Cardiac muscle cell (in vitro differentiated cells and primary cell): Measurements from ENCODE around the gene CDH23. TPM values are rescaled to one million over a fixed set of nuclear protein-coding genes. Genes with fewer than 3 reads are reported as not detected.

ENCODE experiments used
- DNase-seq, 2 donors: peaks; one replicate each; pipeline versions ENCODE4 v3.0.0 to v3.0.0-alpha.2; 2010 to 2017; ENCODE audit warnings: low read depth in 1 of 2, low spot score in 1 of 2
- H3K27ac ChIP-seq: fragments of 200-600 bp; sonication (generic); 2 replicates; pipeline ENCODE4 v1.5.1; 2016
- H3K27me3 ChIP-seq: fragments of 200-600 bp; sonication (generic); 2 replicates; pipeline ENCODE4 v1.6.0; 2016; ENCODE audit warnings: control low read depth
- H3K36me3 ChIP-seq: fragments of 200-600 bp; sonication (generic); 2 replicates; pipeline ENCODE4 v1.5.1; 2016; ENCODE audit warnings: control low read depth
- H3K4me1 ChIP-seq: fragments of 200-600 bp; sonication (generic); 2 replicates; pipeline ENCODE4 v1.8.1; 2017; ENCODE audit warnings: low read depth, mild to moderate bottlenecking, mixed run types
- H3K4me3 ChIP-seq: fragments of 200-600 bp; sonication (generic); 2 replicates; pipeline ENCODE4 v1.5.1; 2016; ENCODE audit warnings: mild to moderate bottlenecking
- H3K9me3 ChIP-seq: fragments of 200-600 bp; sonication (generic); 2 replicates; pipeline ENCODE4 v1.5.1; 2017; ENCODE audit warnings: low read depth, mild to moderate bottlenecking, control low read depth
- polyA plus RNA-seq: library from polyadenylated mRNA; unstranded; fragments of >200 nt; fragmentation: Nextera tagmentation; extraction: Ambion mirVana; gene quantifications from 2 replicates; pipeline ENCODE4 v1.2.1, GENCODE V29; 2016
- total RNA-seq: library from RNA; depleted of rRNA; stranded (reverse); fragments of >200 nt; gene quantifications from 2 replicates; pipeline ENCODE4 v1.2.3, GENCODE V29; 2016
- TF ChIP-seq, protein P1 (sequence below): IDR thresholded peaks from 2 replicates; pipeline ENCODE4 v1.5.1; 2012; ENCODE audit warnings: low read depth, mild to moderate bottlenecking, low read length

CDH23 gene
- total and polyA plus RNA-seq, 2 experiments from 2014 or later = 0.05 to 0.51 TPM

DNA sequence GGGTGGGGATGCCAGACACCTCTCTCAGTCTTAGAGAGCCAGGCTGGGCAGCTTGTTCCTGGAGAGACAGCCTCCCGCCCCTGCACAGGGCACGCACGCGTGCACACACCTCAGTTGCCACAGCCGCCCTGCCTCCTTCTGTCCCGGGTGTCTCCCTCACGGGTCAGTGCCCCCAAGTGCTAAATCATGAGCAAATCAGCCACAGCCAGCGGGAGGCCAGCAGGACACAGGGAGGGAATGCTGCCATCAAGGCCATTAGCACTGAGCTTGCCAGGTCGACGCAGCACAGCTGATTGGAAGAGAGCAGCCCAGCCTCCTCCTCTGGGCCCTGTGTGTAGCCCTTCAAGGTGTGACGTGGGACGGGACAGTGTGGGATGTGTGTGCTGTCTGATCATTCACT is 130.4 kb downstream of the CDH23 start:
- Histone ChIP-seq H3K27me3 (no peaks in the 10 kb centered on the region), H3K27ac (no peak overlapping the region), H3K9me3 (no peaks in the 10 kb centered on the region), H3K4me3 (no peak overlapping the region), H3K36me3 (no peaks in the 10 kb centered on the region), H3K4me1 (no peaks in the 10 kb centered on the region)
- DNase-seq = no peak
- TF ChIP-seq, protein P1, sequence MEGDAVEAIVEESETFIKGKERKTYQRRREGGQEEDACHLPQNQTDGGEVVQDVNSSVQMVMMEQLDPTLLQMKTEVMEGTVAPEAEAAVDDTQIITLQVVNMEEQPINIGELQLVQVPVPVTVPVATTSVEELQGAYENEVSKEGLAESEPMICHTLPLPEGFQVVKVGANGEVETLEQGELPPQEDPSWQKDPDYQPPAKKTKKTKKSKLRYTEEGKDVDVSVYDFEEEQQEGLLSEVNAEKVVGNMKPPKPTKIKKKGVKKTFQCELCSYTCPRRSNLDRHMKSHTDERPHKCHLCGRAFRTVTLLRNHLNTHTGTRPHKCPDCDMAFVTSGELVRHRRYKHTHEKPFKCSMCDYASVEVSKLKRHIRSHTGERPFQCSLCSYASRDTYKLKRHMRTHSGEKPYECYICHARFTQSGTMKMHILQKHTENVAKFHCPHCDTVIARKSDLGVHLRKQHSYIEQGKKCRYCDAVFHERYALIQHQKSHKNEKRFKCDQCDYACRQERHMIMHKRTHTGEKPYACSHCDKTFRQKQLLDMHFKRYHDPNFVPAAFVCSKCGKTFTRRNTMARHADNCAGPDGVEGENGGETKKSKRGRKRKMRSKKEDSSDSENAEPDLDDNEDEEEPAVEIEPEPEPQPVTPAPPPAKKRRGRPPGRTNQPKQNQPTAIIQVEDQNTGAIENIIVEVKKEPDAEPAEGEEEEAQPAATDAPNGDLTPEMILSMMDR = no peak

DNA sequence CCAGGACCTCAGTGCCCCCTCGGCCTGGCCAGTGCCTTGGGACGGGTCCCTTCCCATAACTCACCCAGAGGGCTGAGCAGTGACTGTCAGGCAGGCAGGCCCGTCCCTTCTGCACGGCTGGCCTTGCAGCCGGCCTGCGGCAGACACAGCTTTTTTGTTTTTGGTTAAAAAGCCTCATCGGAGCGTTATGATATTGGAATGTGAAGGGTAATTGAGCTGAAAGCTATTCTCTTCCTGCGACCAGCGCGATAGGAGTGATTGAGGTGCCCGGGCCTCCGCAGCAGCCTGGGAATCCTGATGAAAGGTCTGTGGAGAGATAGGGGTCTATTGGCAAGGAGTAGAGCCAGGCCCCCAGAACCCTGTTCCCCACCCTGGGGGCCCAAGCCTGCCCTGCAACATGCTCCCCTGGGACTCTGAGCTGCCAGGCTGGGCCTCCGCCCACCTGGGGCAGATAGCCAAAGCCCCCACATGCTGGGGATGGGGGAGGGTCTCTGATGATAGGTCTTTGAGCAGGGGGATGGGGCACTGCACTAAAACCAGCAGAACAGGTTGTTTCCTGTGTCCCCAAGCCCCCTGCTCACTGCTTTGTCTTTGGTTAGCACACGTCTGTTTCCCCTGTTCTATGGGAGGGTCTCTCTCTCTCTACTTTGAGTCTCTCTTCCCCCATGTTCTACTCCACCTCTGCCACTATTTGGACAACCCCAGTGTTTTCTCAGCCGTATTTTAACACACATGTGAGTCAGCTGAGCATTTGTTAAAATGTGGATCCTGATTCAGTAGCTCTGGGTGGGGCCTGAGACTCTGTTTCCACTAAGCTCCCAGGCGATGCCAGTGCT is 131.9 kb downstream of the CDH23 start:
- H3K36me3 ChIP-seq = no peaks in the 10 kb centered on the region
- no peak overlapping the region for H3K27ac ChIP-seq
- H3K9me3 ChIP-seq = no peaks in the 10 kb centered on the region
- no peaks in the 10 kb centered on the region for H3K27me3 ChIP-seq
- peaks cover 6% of the 10 kb centered on the region for H3K4me1 ChIP-seq
- DNase-seq = no peak
- no peak overlapping the region for H3K4me3 ChIP-seq
- TF ChIP-seq, protein P1 = no peak

DNA sequence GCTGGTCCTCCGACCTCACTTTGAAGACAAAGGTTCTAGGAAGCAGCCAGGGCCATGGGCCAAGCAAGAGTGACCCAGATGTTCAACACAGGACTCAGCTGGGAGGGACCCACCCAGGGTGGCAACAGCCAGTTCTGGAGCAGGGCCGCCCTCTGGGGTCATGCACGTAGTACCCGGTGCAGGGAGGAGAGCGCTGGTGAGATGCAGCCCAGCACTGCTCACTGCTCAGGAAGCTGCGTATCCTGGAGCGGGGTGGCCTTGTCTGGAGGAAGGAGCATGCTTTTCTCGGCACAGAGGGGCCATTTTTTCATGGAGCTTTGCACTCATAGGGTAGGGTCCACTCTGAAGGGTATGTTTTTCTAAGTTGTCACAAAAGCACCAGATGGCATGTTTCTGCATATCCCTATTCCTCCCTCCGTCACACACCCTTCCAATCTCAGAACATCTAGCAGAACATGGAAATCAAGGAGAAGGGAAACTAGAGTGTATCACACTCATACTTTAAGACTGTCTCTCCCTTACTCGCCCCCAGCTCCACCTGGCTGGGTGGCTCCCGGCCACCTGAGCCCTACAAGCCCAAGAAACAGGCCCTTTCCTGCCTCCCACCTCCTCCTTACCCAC is 132.6 kb downstream of the CDH23 start:
- no peaks in the 10 kb centered on the region for H3K36me3 ChIP-seq
- H3K4me3 ChIP-seq = no peak overlapping the region
- H3K9me3 ChIP-seq = no peaks in the 10 kb centered on the region
- peaks cover 8% of the 10 kb centered on the region for H3K4me1 ChIP-seq
- DNase-seq = no peak
- no peak overlapping the region for H3K27ac ChIP-seq
- TF ChIP-seq, protein P1 = no peak
- H3K27me3 ChIP-seq = no peaks in the 10 kb centered on the region

DNA sequence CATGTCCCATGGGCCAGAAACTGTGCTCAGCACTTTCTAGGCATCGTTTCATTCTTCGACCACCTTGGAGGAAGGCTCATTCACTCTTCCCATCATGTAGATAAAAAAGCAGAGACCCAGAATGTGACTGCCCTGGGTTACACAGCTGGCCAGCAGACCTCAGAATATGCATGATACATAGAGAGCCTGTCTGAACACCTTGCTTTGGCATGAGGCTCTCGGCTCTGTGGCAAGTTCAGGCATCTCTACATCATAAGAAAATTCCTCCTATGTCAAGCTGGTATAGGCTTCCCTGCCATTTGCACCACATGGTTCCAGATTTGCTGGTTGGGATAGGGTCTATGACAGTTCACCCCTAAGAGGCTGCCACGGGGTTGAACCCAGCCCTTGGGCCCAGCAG is 134.1 kb downstream of the CDH23 start:
- no peak overlapping the region for H3K27ac ChIP-seq
- H3K4me3 ChIP-seq = no peak overlapping the region
- H3K9me3 ChIP-seq = no peaks in the 10 kb centered on the region
- H3K4me1 ChIP-seq = peaks cover 18% of the 10 kb centered on the region
- TF ChIP-seq, protein P1 = no peak
- no peaks in the 10 kb centered on the region for H3K36me3 ChIP-seq
- no peaks in the 10 kb centered on the region for H3K27me3 ChIP-seq
- no peak for DNase-seq

DNA sequence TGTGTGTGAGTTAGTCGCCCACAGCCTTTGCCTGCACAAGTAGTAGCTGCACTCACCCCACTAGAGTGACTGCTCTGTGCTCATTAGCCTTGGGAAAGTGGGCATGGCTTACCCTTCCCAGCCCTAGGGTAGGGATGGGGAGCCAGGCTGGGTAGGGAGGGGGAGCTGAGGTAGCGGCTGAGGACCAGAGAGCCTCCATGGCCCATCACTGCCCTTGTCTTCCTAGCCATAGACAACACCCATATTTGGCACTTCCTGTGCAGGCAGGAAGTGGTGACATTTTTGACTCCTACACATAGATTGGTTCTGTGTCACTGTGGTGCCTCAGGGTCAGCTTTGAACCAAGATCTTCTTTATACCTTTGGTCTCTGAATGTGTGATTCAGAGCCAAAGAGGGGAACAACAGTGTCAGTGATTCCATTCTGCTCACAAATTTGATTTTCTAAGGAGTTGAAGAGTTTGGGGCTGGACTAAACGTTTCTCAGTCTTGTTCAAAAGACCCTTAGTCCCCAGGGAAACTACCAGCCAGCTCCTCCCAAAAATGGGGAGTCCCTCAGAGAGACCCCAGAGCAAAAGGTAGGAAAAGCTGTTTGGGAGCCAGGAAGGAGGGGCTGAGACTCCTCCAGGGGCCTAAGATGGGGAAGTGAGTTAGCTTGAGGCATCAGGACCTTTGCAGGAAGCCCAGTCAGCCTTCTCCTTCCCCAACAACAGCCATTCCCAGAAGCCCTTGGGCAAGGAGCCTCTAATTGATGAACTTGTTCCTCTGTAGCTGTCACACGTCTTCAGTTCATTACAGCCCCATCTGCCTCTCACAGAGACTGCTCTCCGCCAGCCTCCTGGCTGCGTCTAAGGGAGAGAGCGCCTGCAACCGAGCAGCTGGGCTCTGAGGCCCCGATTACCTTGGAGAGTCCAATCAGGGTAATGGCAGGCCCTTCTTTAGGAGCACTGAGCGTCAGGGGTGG is 135.0 kb downstream of the CDH23 start:
- H3K27ac ChIP-seq = no peak overlapping the region
- H3K4me1 ChIP-seq = peaks cover 18% of the 10 kb centered on the region

More for the DNA sequence above, 135.0 kb downstream of the CDH23 start:
- DNase-seq = no peak
- Histone ChIP-seq H3K4me3 (no peak overlapping the region), H3K9me3 (no peaks in the 10 kb centered on the region), H3K36me3 (no peaks in the 10 kb centered on the region), H3K27me3 (no peaks in the 10 kb centered on the region)
- TF ChIP-seq, protein P1 = no peak
